Small intestine (tissue), 7 donors: ENCODE data around the gene ABCC1. TPM values are rescaled to one million over a fixed set of nuclear protein-coding genes. Genes with fewer than 3 reads are reported as not detected.

Experiments
- DNase-seq, 2 donors: peaks; one replicate each; pipeline versions ENCODE4 v3.0.0 to v3.0.0-alpha.2; 2013
- FAIRE-seq: peaks from 2 replicates; lab custom pipeline; 2012; peaks lifted over from hg19 to GRCh38; lab: Jason Lieb, UNC
- H3K27ac ChIP-seq, 3 donors: one replicate each; pipeline ENCODE4 v1.5.1; 2013; ENCODE audit warnings: low read length in 2 of 3, mild to moderate bottlenecking in 2 of 3, control low read depth in 1 of 3, inconsistent platforms in 1 of 3, low read depth in 1 of 3, moderate library complexity in 1 of 3
- H3K27me3 ChIP-seq, 3 donors: one replicate each; pipeline ENCODE4 v1.6.1; 2013; ENCODE audit warnings: low read length in 3 of 3, inconsistent platforms in 1 of 3; ENCODE audit not compliant: control insufficient read depth in 3 of 3, insufficient read depth in 3 of 3
- H3K36me3 ChIP-seq, 3 donors: one replicate each; pipeline ENCODE4 v1.6.1; 2013; ENCODE audit warnings: low read length in 3 of 3, inconsistent platforms in 1 of 3, low read depth in 1 of 3, mild to moderate bottlenecking in 1 of 3, moderate library complexity in 1 of 3; ENCODE audit not compliant: control insufficient read depth in 3 of 3, insufficient read depth in 2 of 3
- H3K4me1 ChIP-seq, 3 donors: one replicate each; pipeline ENCODE4 v1.6.1; 2013; ENCODE audit warnings: low read length in 2 of 3, inconsistent platforms in 1 of 3, low read depth in 1 of 3, mild to moderate bottlenecking in 1 of 3, moderate library complexity in 1 of 3; ENCODE audit not compliant: control insufficient read depth in 3 of 3, insufficient read depth in 2 of 3
- H3K4me3 ChIP-seq, 3 donors: one replicate each; pipeline ENCODE4 v1.5.1; 2013; ENCODE audit warnings: low read length in 3 of 3, control low read depth in 1 of 3, inconsistent platforms in 1 of 3, low read depth in 1 of 3, mild to moderate bottlenecking in 1 of 3, moderate library complexity in 1 of 3
- H3K9me3 ChIP-seq, 2 donors: one replicate each; pipeline ENCODE4 v1.6.1; 2013; ENCODE audit warnings: low read depth in 1 of 2, low read length in 1 of 2; ENCODE audit not compliant: control insufficient read depth in 2 of 2, insufficient read depth in 1 of 2
- WGBS, 3 donors: extraction: QIAGEN DNeasy Blood & Tissue Kit; methylation state at CpG; one replicate each; pipeline ENCODE4 v1.1.7; 2013; 5-methylcytosine and 5-hydroxymethylcytosine counted together
- polyA plus RNA-seq, 4 donors: library from polyadenylated mRNA; stranded (reverse) in 3 of 4; unstranded in 1 of 4; fragments of 200-250 nt in 3 of 4; fragments of 120-200 nt in 1 of 4; gene quantifications; one replicate each; pipeline versions ENCODE4 v1.2.1 to v1.2.3, GENCODE V29; 2013
- donor health status: healthy with polysubstance abuse.
- donor health status: control.
- donor health status: control.
- donor health status: Bipolar disorder and iron deficiency.
- donor health status: healthy.

The ABCC1 gene
- polyA plus RNA-seq, 4 donors, result 0.54 to 12.4 (median 4.1) TPM

GRCh38 chr16:15966836-15967546 lies 17.6 kb downstream of the ABCC1 start:
- Histone ChIP-seq H3K27ac (no peak overlapping the region), H3K36me3 (peaks cover 0 to 3% (median 2%) of the 10 kb centered on the region in 3 donors), H3K27me3 (no peaks in the 10 kb centered on the region), H3K9me3 (peaks cover 0 to 12% of the 10 kb centered on the region in 2 donors), H3K4me3 (no peak overlapping the region), H3K4me1 (peaks cover 0 to 3% (median 0%) of the 10 kb centered on the region in 3 donors)
- DNase-seq (peak in 1 of 2 donors; percentile 25), FAIRE-seq (no peak)
- 36 to 51% (median 39%) methylated on average over 5 of the region's 5 CpGs for WGBS, 3 donors

- peaks cover 0 to 3% (median 0%) of the 10 kb centered on the region in 3 donors for H3K4me1 ChIP-seq
- 94 to 96% (median 94%) methylated on average over 11 of the region's 11 CpGs for WGBS, 3 donors
- no peak overlapping the region for H3K27ac ChIP-seq
- DNase-seq (no peak), FAIRE-seq (no peak)
- no peak overlapping the region for H3K4me3 ChIP-seq
- peaks cover 2 to 3% (median 3%) of the 10 kb centered on the region in 3 donors for H3K36me3 ChIP-seq
- peaks cover 0 to 19% of the 10 kb centered on the region in 2 donors for H3K9me3 ChIP-seq
- H3K27me3 ChIP-seq, result no peaks in the 10 kb centered on the region
Measured at GRCh38 chr16:15967655-15968315, 18.4 kb downstream of the ABCC1 start.

- FAIRE-seq, result no peak
- Histone ChIP-seq H3K27me3 (no peaks in the 10 kb centered on the region), H3K36me3 (peaks cover 2 to 3% (median 3%) of the 10 kb centered on the region in 3 donors), H3K4me1 (peaks cover 0 to 3% (median 0%) of the 10 kb centered on the region in 3 donors), H3K9me3 (peaks cover 0 to 14% of the 10 kb centered on the region in 2 donors), H3K27ac (no peak overlapping the region), H3K4me3 (no peak overlapping the region)
- peak in 1 of 2 donors; percentile 18 for DNase-seq
- 90 to 97% (median 94%) methylated on average over 3 of the region's 3 CpGs for WGBS, 3 donors
Measured at GRCh38 chr16:15970202-15970601, 20.8 kb downstream of the ABCC1 start.

GRCh38 chr16:15970743-15971439 lies 21.5 kb downstream of the ABCC1 start:
- Histone ChIP-seq H3K4me3 (no peak overlapping the region), H3K9me3 (peaks cover 0 to 14% of the 10 kb centered on the region in 2 donors), H3K36me3 (peaks cover 2 to 3% (median 3%) of the 10 kb centered on the region in 3 donors), H3K27ac (no peak overlapping the region), H3K27me3 (no peaks in the 10 kb centered on the region), H3K4me1 (peaks cover 0 to 3% (median 0%) of the 10 kb centered on the region in 3 donors)
- FAIRE-seq (no peak), DNase-seq (no peak)
- 90 to 96% (median 94%) methylated on average over 7 of the region's 7 CpGs for WGBS, 3 donors

- Histone ChIP-seq H3K27ac (no peak overlapping the region), H3K27me3 (no peaks in the 10 kb centered on the region), H3K4me3 (no peak overlapping the region), H3K36me3 (peaks cover 2 to 3% (median 3%) of the 10 kb centered on the region in 3 donors), H3K4me1 (peaks cover 0 to 3% (median 0%) of the 10 kb centered on the region in 3 donors), H3K9me3 (peaks cover 0 to 14% of the 10 kb centered on the region in 2 donors)
- 92 to 97% (median 93%) methylated on average over 9 of the region's 9 CpGs for WGBS, 3 donors
- DNase-seq (no peak), FAIRE-seq (no peak)
Measured at GRCh38 chr16:15971440-15971815, 22.0 kb downstream of the ABCC1 start.

GRCh38 chr16:15972046-15972868 lies 22.8 kb downstream of the ABCC1 start:
- H3K4me1 ChIP-seq, result peaks cover 0 to 7% (median 0%) of the 10 kb centered on the region in 3 donors
- DNase-seq, result no peak
- peaks cover 2 to 3% (median 3%) of the 10 kb centered on the region in 3 donors for H3K36me3 ChIP-seq
- H3K9me3 ChIP-seq, result peaks cover 0 to 14% of the 10 kb centered on the region in 2 donors
- H3K27ac ChIP-seq, result no peak overlapping the region
- 42 to 73% (median 59%) methylated on average over 3 of the region's 3 CpGs for WGBS, 3 donors
- no peaks in the 10 kb centered on the region for H3K27me3 ChIP-seq
- H3K4me3 ChIP-seq, result no peak overlapping the region
- FAIRE-seq, result no peak

GRCh38 chr16:15973421-15973820 lies 24.0 kb downstream of the ABCC1 start:
- DNase-seq (peak in 1 of 2 donors; percentile 23), FAIRE-seq (no peak)
- Histone ChIP-seq H3K9me3 (peaks cover 0 to 15% of the 10 kb centered on the region in 2 donors), H3K4me3 (no peak overlapping the region), H3K27ac (no peak overlapping the region), H3K27me3 (no peaks in the 10 kb centered on the region), H3K36me3 (peaks cover 2 to 3% (median 3%) of the 10 kb centered on the region in 3 donors), H3K4me1 (peaks cover 0 to 7% (median 0%) of the 10 kb centered on the region in 3 donors)
- WGBS, 3 donors, result 58 to 77% (median 73%) methylated on average over 5 of the region's 5 CpGs
